Skeletal muscle cell (primary cell): Measurements from ENCODE around the gene AUTS2.

Source experiments
- DNase-seq: peaks from one replicate; pipeline ENCODE4 v3.0.0-alpha.2; 2010; ENCODE audit warnings: low read depth
- H3K4me3 ChIP-seq: 2 replicates; pipeline ENCODE4 v1.5.1; 2011; ENCODE audit warnings: low read depth, mild to moderate bottlenecking, control low read depth, low read length, moderate library complexity

Gene AUTS2

DNA sequence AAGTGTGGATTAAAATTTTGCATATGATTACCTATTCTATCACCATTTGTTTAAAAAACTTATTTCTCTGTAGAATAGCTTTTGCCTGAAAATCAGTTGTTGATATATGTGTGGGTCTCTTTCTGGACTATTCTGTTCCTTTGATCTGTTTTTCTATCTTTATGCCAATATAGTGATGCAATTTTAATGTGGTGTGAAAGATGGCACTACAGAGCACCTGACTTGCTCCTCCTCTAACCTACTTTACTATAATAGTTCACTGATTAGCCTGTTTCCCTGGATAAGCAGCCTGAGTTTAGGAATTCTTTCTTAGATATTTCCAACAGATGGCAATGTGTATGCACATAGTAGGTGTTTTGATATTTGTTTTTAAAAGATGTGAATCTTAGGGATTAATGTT, 294.5 kb downstream of the AUTS2 start:
- no peak overlapping the region for H3K4me3 ChIP-seq
- DNase-seq: no peak

DNA sequence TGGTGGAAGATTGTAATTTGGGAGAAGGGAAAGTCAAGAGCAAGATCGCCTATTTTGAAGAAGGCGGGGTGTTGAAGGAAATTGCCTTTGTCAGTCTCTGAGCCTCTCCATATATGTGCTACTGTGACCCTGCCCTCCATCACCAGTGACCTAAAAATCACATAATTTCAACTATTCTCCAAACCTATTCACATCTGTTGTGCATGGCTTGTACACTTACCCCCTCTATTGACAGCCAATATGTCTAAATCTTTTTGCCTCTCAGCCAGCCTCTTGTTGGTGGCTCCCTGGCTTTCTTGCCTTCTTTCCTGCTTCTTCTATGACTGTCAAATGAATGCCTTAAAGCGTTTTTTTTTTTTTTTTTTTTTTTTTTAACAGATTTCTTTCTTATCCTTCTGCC, 295.6 kb downstream of the AUTS2 start:
- no peak for DNase-seq
- H3K4me3 ChIP-seq: no peak overlapping the region

DNA sequence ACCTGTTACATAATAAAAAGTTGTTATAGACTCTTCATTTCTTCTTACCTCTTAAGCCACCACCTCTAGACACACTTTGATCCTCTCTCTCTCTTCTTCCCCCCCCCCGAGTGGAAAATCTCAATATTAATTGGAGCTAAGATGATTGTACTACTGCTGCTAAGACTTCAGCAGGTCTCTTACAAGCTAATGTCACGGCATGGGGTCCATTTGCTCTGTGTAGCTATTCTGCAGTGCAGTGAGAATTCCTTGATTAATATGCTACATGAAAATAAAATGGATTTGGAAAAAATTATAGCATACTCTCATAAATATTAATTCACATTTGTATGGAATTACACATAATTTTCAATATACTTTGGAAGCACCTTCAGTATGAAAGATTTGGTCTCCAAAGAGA, 297.2 kb downstream of the AUTS2 start:
- no peak for DNase-seq
- no peak overlapping the region for H3K4me3 ChIP-seq

DNA sequence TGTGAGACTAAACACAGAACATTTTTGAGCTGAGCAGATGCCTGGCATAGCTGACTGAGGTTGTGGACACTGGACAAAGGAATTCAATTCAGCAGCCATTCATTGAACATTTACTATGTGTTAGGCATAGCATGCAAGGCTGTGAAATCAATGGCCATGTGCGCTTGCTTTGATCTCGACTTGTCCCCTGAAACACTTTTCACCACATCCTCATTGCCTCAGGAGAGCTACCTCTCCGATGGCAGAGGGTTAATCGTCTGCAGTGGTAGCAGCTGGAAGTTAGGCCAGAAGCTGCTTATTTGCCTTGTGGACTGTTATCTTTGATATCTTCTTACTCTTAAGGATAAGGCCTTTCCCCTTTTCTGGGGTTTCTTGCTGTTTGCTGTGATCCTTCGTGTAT, 297.8 kb downstream of the AUTS2 start:
- DNase-seq: no peak
- no peak overlapping the region for H3K4me3 ChIP-seq

DNA sequence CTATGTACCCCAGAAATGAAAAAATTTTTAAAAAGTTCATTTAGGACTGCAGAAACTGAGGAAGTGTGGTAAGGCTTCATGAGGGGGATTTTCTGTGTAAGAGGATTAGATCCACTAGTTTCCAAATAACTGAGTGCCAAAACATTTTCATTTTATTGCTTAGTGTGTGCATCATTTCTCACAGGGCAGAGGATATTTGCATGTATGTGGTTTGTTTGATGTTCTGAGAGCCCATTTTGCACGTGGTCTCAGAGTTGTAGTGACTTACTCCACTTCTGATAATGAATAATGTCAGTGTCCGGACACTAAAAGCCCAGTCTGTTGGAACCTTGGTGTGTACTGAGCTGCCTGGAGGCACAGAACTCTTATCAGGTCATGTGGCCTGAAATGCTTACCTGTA, 299.9 kb downstream of the AUTS2 start:
- H3K4me3 ChIP-seq: no peak overlapping the region
- DNase-seq: no peak

DNA sequence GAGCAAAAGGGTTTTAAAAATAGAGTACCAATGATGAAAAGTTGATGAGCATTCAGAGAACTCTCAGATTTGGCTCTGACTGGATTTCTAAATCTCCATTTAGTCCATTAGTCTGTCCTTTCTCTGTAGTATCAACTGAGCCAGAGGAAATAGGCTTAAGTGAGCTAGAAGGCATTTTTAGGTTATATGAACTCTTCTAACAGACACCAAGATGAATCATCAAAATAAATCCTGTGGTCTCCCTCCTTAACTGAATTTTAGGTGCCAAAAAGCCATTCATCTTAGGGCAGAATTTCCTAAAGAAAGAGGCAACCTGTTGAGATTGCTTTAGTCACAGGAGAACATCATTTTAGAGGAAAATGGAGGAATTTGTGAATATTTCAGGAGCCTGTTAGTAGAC, 305.1 kb downstream of the AUTS2 start:
- H3K4me3 ChIP-seq: no peak overlapping the region
- DNase-seq: no peak

DNA sequence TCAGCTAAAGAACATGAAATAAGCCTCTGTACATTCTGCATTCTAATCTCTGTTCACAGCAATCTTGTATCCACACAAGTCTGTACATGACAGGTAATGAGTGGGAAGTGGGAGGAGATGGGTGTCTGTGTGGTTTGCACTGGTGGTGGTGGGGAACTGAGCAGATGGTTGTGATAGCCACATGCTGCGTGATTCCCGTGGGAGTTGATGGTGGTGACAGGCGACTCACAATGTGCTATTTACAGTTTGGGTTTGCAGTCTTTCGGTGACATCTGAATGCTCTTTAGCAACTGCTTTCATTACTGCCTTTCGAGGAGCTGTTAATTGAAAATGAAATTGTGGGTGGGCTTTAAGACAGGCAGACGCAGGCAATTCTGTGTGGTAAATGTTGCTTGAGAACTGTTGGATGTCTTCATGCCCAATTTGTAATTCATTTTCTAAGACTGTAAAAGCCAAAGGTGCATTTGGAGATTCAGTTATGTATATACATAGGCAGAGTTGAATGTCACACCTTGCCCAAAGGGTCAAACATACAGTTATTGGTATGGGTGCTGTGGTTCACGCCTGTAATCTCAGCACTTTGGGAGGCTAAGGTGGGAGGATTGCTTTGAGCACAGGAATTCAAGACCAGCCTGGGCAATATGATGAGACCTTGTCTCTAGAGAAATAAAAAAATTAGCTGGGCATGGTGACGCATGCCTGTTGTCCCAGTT, 308.2 kb downstream of the AUTS2 start:
- no peak for DNase-seq
- no peak overlapping the region for H3K4me3 ChIP-seq

DNA sequence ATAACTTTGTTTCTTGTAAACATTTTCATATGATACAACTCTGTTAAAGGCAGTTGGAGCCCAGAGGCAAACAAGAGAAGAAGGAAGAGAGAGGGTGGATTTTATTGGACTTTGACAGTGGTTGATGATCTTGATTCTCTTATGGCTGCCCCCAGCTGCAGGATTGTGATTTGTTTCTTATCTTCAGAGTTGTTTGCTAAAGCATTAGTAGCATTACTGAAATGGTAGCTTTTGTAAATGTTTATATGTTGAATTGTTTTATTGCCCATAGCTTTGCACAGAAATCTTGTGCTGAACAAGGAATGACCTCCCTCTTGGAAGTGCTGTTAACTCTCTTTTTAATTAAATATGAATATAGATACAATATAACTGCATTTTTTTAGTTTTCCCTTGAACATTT, 309.4 kb downstream of the AUTS2 start:
- no peak for DNase-seq

DNA sequence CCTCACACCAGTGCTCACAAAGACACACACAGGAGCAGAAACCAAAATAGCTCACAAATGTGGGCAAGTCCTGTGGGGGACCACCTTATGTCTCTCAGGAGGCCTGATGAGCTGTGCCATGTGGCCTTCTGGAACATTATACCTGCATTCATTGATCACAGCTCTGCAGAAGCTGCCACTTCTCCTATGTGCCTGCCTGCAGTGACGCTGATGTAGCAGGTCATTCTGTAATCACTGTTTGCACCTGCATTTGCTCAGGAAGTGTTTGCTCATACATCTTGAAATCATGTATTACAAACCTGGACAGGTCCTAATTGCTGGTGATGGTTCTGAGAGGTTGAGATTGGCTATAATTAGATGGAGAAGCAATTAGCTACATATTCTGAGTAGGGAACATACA, 310.2 kb downstream of the AUTS2 start:
- DNase-seq: no peak
- no peak overlapping the region for H3K4me3 ChIP-seq

More for the DNA sequence above, 309.4 kb downstream of the AUTS2 start:
- H3K4me3 ChIP-seq: no peak overlapping the region

DNA sequence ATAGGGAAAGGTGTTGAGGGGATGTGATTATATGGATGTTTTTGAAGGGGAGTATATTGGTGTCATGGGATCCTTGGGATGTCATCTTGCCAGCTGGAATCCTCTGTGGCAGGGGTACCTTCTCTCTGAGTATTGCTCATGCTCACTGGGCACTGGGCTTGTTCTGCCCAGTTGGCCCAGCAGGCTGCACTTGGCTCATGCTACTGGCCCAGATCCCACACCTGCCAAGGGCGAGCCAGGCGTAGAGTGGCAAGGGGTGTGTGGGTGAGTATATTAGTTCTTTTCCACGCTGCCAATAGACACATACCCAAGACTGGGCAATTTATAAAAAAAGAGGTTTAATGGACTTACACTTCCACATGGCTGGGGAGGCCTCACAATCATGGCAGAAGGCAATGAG, 311.9 kb downstream of the AUTS2 start:
- no peak overlapping the region for H3K4me3 ChIP-seq
- DNase-seq: no peak

DNA sequence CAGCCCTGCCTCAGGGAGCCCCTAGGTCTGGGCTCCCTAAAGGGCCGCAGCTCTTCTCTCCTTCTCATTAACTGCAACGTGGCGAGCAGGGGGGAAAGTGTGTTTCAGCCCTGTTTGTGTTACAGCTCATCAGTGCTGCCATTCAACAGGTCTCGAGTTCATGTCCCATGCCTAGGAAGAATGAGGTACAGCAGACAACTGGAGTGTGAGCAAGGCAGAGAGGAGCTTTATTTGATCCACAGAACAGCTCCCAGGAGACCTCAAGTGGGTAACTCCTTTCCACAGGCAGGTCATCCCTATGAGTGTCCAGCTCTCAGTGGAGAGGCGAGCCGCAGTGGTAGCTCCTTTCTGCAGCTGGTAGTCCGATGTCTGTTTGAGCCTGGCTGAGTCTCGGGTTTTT, 313.1 kb downstream of the AUTS2 start:
- no peak overlapping the region for H3K4me3 ChIP-seq
- no peak for DNase-seq

DNA sequence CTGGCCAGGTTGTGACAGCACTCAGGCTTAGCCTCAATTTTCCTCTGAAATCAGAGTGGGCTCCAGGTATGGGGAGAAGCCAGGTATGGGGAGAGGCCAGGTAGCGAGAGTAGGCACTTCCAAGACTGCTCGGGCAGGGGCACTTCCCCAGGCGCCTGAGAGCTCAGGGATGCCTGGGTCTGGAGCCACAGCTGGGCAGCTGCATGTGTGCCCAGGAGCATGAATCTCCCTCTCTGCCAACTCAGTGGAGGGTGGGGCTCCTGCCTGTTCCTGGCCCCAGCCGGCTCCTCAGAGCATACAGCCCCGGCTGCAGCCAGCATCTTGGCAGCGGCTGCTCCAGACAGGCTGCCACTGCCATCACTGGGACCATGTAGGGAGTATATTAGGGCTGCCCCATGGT, 313.9 kb downstream of the AUTS2 start:
- DNase-seq: no peak
- H3K4me3 ChIP-seq: no peak overlapping the region

DNA sequence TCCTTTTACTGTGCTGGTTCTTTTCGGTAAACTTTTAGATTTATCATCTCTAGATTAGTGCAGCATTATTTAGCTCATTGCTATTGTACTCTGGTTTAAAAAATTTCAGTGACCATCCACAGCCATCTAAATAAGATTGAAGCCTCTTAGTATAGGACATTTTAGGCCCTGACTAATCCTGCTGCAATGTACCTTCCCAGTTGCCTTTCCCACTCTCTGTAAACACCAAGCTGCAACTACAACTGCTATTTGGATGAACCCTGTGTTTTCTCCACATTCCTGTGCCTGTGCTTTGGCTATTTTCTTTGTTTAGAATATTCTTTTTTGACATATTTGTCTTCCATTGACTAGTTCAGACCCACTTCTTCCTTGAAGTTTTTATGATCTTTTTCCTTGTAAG, 314.6 kb downstream of the AUTS2 start:
- peak; percentile 13 for DNase-seq
- no peak overlapping the region for H3K4me3 ChIP-seq

DNA sequence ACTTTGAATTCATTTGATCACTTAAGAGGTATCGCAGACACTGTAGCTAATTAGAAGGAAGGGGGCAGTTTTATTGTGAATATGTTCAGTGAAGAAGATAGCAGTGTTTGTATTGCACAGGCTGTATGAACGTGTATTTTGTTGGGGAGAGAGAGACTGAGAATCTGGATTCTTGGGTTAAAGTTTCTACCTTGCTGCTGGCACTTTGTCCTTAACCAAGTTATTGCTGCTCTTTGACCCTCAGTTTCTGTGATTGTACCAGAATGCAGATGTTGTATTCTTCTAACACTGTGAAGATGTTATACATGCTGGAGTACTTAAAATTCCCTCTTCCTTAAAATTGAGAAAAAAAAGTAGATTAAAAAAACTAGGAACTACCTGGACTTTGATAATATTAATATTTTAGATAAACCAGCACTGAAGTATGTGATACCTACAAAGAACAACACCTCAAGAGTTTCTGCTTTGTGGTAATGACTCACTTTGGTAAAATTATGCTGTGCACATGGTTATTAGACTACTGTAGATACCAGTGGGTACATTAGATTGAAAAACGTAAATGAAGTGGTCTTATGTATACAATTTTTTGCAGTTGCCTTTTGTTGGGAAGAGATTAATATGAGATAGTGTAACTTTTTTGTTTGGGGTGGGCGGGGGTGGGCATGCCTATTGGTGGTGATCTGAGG, 321.3 kb downstream of the AUTS2 start:
- no peak overlapping the region for H3K4me3 ChIP-seq
- no peak for DNase-seq

DNA sequence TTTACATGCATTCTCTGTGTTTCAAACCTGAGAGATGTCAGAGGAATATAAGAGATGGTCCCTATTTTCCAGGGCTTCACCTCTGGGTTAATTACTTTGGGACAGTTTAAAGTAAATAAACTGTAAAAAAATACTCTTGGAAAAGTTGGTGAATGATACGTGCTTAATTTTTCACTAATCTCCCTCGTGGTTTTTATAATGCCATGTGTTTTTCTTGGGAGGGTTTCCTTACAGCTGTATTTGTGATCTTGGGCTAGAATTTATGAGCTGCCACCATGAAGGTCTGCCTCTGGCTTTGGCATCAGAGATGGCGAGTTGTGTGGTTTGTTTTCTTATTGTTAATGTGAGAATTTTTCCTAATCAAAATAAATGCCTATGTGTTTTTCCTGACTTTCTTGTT, 322.5 kb downstream of the AUTS2 start:
- no peak overlapping the region for H3K4me3 ChIP-seq
- no peak for DNase-seq

DNA sequence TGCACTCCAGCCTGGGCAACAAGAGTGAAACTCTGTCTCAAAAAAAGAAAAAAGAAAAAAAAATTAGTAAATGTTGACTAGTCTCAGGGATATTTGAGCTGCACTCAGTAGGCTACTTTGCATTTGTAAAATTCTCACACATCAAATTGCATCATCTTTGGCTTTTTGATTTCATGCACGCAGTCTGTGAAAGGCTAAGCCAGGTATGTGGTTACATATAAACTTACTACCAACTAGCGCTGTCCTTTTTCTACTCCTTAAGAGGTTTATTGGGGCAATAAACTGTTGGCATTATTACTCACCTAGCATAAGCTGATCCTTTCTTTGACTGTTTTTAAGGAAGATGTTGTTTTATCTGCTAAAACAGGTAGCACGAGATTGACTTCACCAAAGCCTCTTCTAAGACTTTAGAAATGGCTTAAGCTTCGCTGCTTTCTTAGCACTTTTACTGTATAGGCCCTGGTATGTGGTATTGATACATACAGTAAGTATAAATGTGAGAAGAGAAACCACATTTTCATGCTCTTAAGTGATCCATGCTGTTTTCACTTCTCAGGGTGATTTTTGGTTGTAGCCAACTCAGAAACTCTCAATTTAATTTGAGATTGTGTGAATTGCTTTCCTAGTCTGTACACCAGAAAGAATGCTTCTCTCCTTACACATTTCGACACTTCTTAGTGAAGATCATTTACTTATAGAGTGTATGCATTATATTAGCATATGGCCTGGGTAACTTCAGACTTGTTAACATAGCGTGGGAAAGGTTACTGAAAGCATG, 323.9 kb downstream of the AUTS2 start:
- no peak for DNase-seq
- no peak overlapping the region for H3K4me3 ChIP-seq

DNA sequence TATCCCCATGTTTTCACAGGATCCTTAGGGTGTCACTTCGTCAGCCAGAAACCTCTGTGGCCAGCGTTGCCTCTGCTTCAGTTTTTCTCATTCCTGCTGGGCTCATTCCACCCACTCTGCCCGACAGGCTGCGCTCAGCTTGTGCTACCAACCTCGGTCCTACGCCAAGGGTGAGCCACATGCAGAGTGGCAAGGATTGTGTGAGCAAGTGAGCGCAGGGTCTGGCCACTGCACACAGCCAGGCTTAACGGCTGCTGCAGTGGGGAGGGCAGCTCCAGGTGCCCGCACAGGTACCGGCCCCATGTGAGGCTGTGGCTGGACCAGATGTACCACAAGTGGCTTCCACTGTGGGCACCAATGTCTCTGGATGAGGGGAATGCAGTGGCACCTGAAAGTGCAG, 329.2 kb downstream of the AUTS2 start:
- no peak overlapping the region for H3K4me3 ChIP-seq
- DNase-seq: no peak

DNA sequence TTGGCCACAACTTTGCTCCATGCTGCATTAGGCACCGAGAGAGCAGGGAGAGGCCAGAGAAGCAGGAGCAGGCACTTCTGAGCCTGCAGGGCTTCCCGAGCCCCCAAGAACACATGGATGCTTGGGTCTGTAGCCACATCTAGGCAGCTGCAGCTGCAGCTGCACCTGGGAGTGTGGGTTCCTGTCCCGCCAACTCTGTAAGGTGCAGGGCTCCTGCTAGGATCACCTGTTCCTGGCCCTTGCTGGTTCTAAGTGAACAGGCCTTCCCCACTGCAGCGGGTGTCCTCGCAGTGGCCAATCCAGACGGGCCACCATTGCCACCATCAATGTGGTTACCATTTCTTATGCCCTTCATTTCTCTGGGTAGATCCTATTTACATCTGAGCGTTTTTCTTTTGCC, 330.3 kb downstream of the AUTS2 start:
- no peak overlapping the region for H3K4me3 ChIP-seq
- no peak for DNase-seq

DNA sequence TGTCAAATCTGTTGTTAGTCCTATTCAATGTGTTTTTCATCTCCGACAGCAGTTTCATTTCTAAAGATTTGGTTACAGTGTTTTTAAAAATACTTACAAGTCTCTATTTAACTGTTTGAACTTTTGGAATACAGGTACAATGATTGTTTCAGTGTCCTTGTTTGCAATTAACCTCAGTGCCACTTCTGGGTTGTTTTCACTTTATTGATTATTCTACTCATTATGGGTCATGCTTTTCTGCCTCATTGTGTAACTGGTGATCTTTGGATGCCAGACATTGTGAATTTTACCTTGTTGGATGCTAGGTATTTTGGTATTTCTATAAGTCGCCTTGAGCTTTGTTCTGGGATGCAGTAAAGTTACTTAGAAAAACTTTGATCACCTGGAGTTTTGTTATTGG, 331.3 kb downstream of the AUTS2 start:
- no peak for DNase-seq
- no peak overlapping the region for H3K4me3 ChIP-seq

DNA sequence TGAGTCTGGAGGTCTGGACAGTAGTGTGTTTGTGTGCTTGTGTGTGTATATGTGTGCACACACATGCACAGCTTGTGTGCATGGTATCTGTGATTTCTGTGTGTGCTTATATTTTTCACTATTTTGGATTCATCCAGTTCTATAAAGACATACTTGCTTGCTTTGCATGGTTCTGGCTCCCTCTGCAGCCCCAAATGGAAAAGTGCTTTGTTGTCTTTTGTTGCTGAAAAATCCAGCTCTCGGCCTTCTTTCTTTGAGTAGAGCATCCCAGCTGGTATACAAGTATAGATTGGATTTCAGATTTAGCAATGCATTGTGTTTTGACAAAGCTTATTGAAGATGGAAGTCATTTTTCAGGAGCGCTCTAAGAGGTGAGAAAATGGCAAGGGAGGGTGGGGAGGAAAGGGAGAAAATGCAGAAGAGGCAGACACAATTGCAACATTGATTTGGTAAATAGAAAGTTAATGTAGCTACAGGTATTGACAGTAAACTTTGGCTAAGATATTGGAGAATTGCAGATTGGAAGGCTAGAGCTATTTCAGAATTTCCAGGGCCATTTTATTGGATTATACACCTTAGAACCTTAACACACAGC, 333.9 kb downstream of the AUTS2 start:
- H3K4me3 ChIP-seq: no peak overlapping the region
- peak; percentile 8 for DNase-seq
